GM19397 (cell line): ENCODE data around the gene GGACT.
A peak's percentile ranks its signal among the peaks of the same experiment; 100 is the strongest.
"Not testable (repeated sequence)": the region's sequence is repeated elsewhere in the genome, so short reads cannot be mapped to it uniquely, and the experiment has no call there.

Source experiments
- ATAC-seq: cut with Tn5 transposase; IDR thresholded peaks from one replicate; pipeline ENCODE4 v1.9.1; 2021; ENCODE audit warnings: mild to moderate bottlenecking, moderate library complexity; ENCODE audit not compliant: unreplicated experiment

GGACT gene

DNA sequence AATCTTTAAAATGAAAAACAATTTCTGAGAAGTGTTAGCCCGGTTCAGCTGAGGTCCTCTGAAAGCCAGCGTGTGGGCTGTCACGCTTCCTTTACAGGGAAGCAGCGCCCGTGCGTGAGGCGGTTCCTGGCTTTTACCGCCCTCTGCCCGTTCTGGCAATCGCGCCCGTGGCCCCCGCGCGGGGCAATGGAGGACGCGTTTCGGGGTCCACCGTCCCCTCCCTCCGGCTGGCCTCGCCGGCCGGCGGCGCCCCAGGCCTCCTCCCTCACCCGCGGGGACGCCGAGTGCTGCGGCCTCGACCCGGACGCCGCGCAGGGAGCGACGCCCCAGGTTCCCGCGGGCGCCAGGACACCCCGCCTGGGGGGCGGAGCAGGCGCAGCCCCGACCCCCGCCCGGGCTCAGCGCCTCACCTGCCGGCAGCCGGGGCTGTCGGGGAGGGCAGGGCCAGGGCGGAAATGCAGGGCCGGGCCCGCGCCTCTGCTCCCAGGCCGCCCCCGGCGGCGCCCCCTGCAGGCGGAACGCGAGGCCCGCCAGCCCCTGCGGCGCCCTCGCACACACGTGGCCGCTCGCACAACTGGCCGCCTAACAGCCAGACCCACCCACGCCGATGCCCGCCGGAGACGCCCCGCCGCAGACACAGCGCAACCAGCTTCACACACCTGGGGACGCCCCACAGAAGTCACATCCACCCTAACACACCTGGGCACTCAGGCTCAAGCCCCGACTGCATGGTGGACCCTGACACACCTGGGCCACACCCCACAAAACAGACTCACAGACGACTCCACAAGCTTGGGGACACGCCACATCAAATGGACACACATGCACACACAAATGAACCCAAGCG lies at the start of gene GGACT:
Gene GGACT, minus strand, starts transcription at position 459 of the 847 bp plus-strand sequence. CDS start 56,198 bp downstream, outside the sequence.
- peak; percentile 99 for ATAC-seq

DNA sequence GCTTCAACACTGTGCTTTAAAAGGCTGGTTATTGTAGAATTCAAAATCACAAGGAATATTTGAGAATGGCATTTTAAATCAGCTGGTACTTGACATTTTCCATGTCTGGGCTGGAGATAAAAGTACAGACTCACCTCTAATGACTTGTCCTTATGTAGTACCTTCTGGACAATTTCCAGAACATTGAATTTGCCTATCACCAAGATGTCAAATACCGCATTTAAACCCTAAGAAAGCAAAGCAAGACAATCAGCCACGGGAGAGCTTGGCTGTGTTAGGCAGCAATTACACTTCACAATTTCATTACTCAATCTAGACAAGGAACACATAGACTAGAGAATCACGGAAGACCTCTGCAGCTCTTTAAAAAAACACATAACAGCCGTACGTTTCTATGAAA lies 49.2 kb upstream of the GGACT start:
- no peak for ATAC-seq

DNA sequence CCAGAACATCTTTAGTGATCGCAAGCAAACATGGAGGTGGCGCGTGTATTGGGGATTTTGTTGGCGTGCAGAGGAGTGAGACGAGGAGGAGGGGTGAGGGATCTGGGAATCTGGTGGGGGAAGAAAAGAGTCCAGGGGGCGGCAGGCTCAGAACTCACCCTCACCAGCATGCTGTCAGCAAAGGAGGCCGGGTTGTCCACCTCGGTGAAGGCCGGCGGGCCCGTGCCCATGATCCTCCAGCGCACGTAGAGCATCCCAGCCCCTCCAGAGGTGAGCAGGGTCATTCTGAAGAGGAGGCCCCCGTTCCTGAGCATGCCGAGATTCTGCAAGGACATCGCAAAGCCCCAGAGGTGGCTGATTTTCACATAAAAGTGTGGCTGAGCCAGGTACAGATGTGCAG lies 48.8 kb upstream of the GGACT start:
- no peak for ATAC-seq

DNA sequence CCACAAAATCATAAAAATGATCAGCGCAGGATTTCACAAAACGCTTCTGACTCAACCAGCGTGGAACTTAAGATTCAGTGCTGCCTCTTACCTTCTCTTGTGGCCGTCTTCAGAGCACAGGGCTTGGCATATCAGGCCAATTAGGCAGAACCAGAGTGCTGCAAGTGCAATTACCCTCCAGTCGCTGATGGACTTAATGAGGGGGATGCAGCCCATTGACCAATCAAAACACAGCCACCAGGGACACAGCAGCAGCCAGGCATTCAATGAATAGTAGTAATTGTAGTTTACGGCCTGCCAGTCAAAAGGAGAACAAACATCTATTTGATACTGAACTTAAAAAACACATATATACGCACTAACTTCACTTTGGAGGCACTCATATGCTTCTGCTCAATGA lies 47.9 kb upstream of the GGACT start:
- ATAC-seq, result no peak

DNA sequence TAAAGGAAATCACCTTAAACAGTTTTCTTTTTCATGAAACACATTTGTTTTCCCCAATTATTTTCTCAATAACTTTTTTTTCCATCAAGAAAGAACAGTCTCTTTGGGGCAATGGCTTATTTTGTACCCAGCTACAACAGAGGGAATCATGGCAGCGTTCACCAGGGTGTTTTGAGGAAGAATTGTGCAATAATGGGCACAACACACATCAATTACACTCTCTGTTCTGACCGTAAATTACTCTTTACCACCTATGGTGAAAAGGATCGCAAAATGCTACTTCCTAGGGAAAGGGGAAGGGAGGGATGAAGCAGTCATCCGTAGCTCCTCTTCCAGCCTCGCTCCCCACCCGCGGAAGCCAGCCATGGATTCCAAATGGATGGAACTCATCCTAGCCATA lies 47.4 kb upstream of the GGACT start:
- no peak for ATAC-seq

DNA sequence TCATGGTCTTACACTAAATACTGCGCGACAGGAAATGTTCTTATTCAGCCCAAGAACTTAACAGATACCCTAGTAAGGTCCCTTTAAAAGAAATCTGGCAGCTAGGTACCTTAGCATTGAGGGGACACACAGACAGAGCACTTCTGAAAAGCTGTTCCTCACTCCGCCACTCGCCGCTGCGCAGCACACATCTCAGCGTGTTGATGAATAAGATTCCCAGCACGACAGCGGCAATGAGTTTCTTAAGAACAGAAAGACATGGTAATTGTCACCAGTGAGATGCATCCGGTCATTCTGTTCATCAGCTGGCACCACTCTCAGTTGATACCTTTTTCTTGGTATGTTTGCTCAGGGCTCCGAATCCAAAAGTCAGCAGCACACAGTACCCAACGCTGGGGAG lies 46.1 kb upstream of the GGACT start:
- ATAC-seq, result no peak

DNA sequence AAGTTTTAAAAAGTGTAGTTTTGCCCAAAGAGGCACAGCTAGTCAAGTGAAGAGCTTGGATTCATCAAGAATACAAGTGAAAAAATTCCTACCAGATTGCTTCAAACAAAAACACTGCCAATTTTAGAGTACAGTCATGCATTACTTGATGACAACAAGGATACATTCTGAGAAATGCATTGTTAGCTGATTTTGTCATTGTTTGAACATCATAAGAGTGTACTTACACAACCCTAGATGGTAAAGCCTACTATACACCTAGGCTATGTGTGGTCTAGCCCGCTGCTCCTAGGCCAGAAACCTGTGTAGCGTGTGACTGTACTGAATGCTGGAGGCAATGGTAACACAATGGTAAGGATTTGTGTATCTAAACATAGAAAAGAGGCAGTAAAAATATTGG lies 44.9 kb upstream of the GGACT start:
- ATAC-seq, result no peak

DNA sequence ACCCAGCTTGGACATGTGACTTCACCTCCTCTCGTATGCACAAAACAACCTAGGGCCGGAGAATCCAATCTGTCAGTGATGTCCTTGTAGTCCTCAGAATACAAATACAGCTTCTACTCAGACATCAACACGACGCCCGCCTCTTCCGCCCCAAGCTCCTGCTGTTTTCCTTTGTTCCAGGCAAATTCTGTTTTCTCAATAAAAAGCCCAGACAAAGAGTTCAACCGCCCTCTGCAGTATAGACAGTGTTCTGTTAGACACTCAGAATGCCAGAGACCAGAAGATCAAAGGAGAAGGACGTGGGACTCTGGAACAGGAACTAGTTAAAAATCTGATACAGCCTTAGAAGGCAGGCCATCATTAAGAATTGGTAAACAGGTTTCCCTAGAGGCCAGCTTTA lies 42.0 kb upstream of the GGACT start:
- no peak for ATAC-seq

DNA sequence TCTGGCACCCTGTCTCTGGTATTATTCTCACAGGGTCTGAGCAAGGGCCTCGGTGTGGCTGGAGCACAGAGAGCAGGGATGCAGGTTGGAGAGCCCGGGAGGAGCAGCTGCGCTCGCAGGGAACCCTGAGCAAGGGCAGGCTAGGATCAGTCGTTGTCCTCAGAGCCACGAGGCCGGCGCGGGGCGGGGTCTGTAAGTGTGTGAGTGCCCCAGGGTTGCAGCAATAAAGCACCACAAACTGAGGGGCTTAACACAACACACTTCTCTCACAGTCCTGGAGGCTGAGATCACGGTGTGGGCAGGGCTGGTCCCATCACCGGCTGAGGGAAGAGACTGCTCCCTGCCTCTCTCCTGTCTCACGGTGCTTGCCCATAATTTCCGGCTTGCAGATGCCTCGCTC lies 38.5 kb upstream of the GGACT start:
- no peak for ATAC-seq

DNA sequence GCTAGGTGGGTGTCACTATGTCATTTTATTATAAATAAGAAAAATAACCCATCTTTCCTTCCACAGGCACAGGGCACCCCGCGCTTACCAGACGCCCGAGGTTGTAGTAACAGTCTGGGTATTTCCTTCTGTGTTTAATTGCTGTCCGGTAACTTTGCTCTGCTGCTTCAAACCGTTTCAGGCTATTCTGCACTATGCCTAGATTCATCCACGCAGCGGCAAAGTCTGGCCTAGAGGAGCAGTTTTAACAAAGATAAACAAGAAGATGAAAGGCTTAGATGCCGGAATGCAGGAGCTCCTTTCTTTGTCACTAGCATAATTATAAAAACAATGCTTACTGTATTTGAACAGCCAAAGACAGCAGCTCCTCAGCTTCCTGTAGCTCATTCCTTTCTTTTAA lies 36.9 kb upstream of the GGACT start:
- no peak for ATAC-seq

DNA sequence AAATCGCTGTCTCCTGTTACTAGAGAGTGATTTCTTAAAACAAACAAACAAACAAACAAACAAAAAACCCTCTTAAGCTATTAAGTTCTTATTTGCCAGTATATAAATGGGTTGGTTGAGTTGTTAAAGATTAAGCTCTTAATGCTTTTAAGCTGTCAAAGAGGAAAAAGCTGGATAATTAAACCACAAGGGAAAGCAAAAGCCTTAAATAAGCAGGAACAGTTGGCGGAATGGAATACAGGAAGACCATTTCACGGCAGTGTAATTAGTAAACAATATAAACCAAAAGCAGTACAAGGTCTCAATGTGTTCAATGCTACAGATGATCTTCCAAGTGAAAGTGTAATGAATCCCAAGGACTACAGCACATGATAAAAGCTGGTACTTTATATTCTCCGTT lies 32.2 kb upstream of the GGACT start:
- no peak for ATAC-seq

DNA sequence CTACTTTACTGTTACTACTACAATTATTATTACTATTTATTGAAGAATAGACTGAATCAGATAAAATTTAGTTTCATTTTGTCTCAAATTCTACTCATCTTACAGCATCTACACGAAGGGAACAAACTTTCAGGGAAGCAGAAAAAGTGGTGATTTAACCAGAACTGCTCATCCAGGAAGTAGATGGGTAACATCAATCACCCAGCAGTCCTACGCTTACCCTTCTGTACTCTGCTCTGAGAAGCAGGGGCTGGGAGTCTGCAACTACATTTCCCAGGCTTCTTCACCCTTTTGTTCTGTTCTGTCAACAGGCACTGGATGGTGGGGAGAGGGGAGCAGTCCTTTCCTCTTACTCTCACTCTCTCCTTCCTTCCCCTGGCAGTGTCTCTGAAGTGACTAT lies 31.4 kb upstream of the GGACT start:
- ATAC-seq, result no peak

DNA sequence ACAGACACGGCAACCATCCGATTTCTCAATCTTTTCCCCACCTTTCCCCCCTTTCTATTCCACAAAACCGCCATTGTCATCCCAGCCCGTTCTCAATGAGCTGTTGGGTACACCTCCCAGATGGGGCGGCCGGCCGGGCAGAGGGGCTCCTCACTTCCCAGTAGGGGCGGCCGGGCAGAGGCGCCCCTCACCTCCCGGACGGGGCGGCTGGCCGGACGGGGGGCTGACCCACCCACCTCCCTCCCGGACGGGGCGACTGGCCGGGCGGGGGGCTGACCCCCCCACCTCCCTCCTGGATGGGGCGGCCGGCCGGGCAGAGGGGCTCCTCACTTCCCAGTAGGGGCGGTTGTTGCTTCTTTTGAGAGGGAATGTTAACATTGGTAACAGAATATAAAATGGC lies 30.3 kb upstream of the GGACT start:
- not testable (repeated sequence) for ATAC-seq

DNA sequence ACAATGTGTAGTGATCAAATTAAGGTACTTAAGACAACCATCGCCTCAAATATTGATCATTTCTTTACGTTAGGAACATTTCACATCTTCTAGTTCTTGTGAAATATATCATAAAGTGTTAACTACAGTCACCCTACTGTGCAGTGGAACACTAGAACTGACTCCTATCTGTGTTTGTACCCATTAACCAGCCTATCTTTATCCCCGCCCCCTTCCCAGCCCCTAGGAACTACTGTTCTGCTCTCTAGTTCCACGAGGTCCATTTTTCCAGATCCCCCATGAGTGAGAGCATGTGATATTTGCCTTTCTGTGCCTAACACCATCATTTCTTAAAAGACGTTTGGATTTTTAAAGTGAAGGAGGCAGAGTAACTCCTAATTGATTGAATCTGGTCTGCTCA lies 24.4 kb upstream of the GGACT start:
- ATAC-seq, result no peak

DNA sequence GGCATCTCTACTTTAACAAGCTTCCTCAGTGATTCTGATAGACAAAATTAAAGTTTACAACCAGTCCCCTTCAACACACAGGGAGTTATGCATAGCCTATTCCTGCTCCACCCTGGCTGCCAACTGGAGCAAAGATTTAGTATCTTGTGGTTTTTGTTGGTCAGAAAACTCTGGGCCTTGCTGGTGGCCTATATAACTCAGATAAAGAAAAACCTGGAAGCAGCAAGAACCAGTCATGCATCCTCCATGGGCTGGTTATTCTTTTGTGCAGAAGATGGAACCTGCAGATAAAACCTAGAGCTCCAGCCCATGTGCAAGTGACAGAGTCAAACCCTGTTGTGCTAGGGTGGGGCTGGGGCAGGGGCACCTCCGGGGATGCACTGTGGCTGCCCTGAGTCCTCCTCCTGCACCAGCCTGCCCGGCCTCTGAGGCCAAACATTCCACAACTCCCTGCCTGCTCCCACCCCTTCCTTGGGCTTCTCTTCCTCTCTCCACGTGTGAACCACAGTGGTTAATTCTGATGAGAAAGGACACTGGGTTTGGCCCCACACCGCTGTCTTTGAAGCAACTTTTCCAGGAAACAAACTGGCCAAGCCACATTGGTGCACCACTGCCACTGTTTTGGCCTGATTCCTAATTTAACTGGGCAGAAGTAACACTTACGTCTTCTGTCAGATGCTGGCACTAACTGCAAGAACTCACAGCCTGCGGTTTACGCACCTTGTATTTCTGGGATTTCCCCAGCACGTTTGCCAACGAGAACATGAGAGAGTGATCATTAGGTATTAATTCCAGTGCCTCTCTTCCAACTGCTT lies 23.3 kb upstream of the GGACT start:
- no peak for ATAC-seq

DNA sequence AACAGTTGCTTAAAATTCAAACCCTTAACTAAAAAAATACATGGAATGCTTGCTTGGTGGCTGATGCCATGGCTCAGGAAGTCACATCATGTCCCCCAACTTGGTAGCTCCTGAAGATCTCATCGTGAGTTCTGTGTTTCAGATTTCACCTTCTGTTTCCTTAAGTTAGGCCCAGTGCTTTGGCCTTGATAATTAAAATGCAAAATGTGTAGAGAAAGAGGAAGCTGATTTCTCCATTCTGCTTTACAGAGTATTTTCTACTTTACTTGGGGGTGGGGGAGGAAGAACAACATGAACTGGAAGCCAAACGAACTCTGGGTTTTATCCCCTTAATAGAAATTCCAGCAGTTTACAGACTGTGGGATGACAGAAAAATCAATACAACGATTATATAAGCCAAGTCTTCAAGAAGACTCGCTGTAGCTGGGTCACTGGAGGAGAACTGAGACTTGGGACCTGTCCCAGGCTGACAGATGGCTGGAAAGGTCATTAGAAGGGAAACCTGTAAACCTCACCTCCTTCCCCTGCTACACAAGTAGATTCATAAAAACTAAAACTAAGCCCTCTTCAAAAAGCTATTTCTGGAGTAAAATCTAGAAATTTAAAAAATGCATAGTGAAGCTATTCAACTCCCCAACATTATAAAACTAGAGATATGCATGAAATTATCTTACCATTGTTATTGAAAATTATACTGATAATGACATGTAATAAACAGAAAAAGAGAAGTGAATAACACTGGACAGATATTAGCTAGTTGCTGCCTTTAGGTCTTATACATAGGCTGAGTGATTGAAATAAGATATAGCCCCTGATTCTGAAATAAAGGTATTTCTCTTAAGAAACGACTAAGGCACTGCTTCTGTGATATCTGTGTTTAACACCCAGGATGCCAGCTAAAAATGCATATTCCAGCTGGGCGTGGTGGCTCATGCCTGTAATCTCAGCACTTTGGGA lies 22.1 kb upstream of the GGACT start:
- no peak for ATAC-seq

DNA sequence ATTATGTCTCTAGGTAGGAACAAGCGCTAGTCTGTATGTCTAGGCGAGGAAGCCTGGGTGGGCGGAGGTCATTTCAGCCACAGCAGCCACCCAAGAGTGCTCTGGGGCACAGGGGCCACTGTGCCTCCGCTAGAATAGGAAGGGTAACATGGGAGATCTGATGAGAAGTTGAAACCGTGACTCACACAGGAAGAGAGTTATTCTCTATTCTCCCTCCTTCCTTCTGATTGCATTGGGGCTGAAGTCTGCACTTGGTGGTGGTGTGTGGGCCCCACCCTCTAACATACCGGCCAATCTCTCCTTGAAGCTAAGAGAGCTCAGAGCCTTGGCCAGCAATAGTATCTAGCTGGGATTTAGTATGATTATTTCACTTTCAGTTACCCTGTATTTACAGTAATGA lies 20.3 kb upstream of the GGACT start:
- peak; percentile 79 for ATAC-seq

DNA sequence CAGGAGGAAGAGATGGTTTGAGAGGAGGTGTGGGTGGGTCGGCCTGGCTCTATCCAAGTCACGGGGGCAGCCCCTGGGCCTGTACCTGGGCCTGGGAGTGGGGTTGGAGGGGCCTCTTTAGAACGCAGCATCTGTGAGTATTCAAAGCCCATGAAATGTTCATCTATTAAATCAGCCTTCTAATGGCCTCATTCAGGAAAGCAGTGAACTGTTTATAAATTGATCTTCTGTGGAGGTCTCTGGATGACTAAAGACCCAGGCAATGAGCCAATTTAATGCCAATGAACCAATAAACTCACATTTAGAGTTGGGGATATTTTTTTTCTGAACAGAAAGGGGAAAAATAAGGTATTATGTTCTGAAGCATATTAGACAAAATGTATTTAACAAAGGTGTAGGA lies 19.9 kb upstream of the GGACT start:
- ATAC-seq, result no peak

DNA sequence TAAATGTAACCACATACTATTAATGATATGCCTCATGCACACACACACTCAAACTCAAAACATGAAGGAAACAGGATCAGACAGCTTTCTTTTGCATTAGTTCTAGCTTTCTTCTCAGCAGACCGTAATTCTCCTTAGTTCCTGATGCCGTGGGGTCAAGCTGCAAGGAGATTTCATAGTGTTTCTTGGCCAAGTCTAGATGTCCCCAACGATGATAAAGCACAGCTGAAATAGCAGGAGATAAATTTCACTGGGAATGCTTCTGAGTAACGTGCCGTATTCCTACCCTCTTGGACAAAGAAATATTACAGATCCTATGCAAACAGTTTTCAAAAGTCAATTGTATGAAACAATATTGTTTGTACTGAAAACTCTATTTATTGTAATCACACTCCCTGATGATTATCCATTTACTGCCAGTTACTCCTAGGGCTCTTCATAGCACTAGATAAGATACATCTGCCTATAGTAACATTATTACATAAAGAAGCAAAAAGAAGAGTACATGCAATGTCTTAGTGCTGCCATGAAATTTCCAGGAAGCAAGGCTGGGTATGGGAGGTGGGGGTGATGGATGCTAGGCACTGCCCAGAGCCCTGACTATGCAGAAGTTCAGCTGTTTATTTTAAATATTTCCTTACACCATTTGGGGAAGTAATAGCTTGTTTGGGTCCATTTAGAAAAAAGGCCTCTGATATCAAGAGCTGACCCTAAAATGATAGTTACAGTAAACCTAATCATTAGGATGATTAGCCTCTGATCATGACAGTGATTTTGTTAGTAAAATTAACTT lies 16.5 kb upstream of the GGACT start:
- ATAC-seq, result no peak

DNA sequence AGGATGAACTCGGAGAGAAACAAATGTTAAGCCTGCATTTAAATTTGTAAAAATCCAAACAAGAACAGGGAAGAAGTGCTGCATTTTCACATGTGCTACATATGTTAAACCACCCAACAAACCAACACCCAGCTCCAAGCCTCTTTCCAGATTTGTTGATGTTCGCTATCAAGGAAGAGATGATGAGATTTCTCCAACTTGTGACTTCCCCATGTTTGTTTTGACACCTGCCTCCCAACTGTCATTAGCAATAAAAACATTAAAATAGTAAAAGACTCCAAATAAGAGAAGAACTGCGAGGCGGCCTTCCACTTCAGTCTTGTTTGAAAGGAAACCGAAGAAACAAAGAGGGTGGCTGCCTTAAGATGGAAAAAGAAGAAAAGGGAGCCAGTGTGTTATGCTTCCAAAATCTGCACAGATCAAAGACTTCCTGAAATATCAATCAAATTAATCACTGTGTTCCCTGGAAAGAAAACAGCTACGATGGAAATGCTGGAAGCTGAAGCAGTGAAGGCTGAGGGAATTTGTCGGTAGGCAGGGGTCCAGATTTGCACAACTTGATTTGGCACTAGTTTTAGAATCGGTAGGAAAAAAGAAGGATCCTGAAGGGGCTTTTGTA lies 14.0 kb upstream of the GGACT start:
- no peak for ATAC-seq
